Measurements from ENCODE around the gene EFCAB13. TPM values are rescaled to one million over a fixed set of nuclear protein-coding genes. Genes with fewer than 3 reads are reported as not detected.

Gene EFCAB13
- total RNA-seq, 2 experiments from 2014 or later: 12.2 to 13.2 TPM

DNA sequence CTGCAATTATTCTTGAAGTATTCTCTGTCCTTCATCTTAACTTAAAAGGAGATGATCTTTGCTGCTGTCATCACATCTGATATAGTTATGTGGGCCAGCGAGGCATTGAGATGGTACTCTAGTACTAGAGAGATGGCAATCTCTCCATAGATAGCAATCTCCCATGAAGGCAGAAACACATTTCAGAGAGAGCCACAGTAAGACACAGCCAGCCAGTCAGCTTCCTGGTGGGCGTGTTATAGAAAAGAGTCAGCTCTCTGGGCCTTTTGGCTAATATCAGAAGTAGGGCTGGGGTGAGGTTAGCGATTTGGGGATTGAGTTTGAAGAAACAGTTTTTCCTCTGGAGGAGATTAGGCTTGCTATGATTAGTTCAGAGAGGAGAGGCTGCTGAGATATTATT is 22.6 kb upstream of the EFCAB13 start:
- Mint-ChIP-seq H3K27me3 (peaks cover 6% of the 10 kb centered on the region), H3K9me3 (peaks cover 8% of the 10 kb centered on the region), H3K4me1 (peaks cover 8% of the 10 kb centered on the region), H3K36me3 (no peaks in the 10 kb centered on the region), H3K27ac (no peak overlapping the region), H3K4me3 (no peak overlapping the region)
- POLR2A ChIA-PET: no interaction called here
- no peak for DNase-seq
- no peak for ATAC-seq (ENCODE audit: low read depth)

DNA sequence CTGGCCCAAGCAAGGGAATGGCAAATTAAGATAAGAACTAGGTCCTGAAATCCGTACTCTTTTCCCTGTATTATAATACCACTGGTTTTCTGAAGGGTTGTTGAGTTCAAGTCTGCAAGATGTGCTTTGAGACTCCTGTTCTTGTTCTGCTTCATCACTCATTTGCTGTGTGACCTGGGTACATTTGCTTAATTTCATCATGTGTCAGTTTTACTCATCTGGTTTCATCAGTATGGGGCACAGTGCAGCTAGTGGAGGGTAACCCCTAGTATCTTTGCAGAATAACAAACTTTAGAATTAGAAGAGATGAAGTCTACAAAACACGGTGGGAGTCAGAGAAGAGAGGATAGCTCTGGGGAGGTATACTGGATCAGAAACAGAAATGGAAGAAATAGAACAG is 21.9 kb upstream of the EFCAB13 start:
- Mint-ChIP-seq H3K36me3 (no peaks in the 10 kb centered on the region), H3K4me3 (no peak overlapping the region), H3K4me1 (peaks cover 8% of the 10 kb centered on the region), H3K9me3 (peaks cover 8% of the 10 kb centered on the region), H3K27me3 (peaks cover 6% of the 10 kb centered on the region), H3K27ac (no peak overlapping the region)
- POLR2A ChIA-PET: no interaction called here
- ATAC-seq (ENCODE audit: low read depth): no peak
- no peak for DNase-seq

DNA sequence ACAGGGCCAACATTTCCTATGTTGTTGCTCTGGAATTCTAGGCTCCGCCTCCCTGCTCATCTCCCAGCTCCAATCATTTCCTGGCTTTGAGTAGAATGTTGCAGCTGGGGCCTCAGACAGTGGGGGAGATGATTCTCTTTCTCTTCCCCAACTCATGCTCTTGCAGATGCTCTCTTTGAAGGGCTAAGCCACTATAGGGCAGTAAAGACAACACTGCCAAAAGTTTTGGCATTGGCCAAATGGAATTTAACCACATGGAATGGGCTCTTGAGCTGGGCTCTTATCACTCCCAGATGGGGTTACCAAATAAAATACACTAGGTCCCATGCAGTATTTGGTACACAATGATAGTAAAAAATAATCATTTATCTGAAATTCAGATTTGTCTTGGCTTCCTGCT is 19.6 kb upstream of the EFCAB13 start:
- H3K9me3 Mint-ChIP-seq: peaks cover 8% of the 10 kb centered on the region
- no peak overlapping the region for H3K4me3 Mint-ChIP-seq

DNA sequence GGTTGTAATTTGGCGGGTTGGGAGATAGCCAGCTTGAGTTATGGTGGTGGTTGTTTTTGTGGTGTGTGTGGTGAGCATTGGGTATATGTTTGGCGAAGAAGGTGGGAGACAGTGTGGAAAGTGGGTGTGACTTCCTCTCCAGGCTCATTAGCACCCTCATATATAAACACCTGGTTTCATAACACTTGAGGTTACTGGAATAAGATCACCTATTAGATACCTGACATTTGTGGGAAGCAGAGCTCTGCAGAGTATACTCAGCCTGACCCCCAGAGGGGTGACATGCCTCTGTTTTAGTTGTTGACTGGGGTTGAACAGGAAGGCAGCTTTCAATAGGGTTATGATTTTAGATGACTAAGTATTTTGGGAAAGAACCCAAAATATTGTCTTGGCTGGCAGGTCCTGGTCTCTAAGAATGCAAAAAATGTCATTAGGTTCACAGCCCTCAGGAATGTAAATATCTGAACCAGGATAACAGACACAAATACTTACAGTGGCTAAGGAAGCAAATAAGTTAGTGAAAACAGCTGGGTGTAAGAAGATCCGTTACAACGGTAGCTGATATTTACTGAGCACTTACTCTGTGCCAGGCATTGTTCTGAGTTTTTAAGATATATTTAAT is 18.3 kb upstream of the EFCAB13 start:
- Mint-ChIP-seq H3K27ac (peak overlapping the region; percentile 9), H3K4me3 (no peak overlapping the region), H3K36me3 (no peaks in the 10 kb centered on the region), H3K27me3 (peaks cover 2% of the 10 kb centered on the region), H3K4me1 (peaks cover 8% of the 10 kb centered on the region), H3K9me3 (peaks cover 8% of the 10 kb centered on the region)
- POLR2A ChIA-PET: no interaction called here
- no peak for ATAC-seq (ENCODE audit: low read depth)
- no peak for DNase-seq

More for the DNA sequence above, 19.6 kb upstream of the EFCAB13 start:
- no peak overlapping the region for H3K27ac Mint-ChIP-seq
- peaks cover 8% of the 10 kb centered on the region for H3K4me1 Mint-ChIP-seq
- POLR2A ChIA-PET: no interaction called here
- DNase-seq (no peak), ATAC-seq (ENCODE audit: low read depth) (no peak)
- peaks cover 2% of the 10 kb centered on the region for H3K27me3 Mint-ChIP-seq
- H3K36me3 Mint-ChIP-seq: no peaks in the 10 kb centered on the region

DNA sequence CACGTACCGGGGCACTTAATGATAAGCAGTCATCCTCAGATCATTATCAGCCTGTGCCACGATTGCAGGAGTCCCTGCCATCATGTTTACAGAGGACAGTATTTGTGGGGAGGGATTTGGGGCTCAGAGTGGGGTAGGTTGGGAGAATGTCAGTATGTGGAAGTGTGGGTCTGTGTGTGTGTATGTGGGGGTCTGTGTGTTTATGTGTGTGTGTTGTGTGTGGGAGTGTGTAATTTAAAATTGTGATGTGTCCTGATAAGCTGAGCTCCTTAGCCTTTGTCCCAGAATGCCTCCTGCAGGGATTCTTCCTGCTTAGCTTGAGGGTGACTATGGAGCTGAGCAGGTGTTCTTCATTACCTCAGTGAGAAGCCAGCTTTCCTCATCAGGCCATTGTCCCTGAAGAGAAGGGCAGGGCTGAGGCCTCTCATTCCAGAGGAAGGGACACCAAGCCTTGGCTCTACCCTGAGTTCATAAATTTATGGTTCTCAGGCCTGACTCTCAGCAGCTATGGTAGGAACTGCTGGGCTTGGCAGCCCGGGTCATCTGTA is 13.5 kb upstream of the EFCAB13 start:
- no peaks in the 10 kb centered on the region for H3K9me3 Mint-ChIP-seq
- POLR2A ChIA-PET: no interaction called here
- H3K36me3 Mint-ChIP-seq: no peaks in the 10 kb centered on the region
- ATAC-seq (ENCODE audit: low read depth): no peak
- H3K4me1 Mint-ChIP-seq: peaks cover 3% of the 10 kb centered on the region
- H3K27me3 Mint-ChIP-seq: no peaks in the 10 kb centered on the region
- no peak for DNase-seq
- no peak overlapping the region for H3K27ac Mint-ChIP-seq
- H3K4me3 Mint-ChIP-seq: no peak overlapping the region

DNA sequence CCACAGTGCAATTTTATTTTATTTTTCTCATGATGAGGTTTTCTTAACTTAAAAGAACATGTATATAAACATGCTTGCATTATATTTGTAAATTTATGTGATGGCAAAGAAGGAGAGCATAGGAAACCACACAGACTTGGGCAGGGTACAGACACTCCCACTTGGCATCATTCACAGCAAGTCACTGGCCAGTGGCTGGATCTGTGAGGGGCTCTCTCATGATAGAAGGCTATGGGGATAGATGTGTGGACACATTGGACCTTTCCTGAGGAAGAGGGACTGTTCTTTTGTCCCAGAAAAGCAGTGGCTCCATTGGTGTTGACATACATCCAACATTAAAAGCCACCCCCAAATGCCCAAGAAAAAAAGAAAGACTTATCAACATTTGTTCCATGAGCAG is 12.3 kb upstream of the EFCAB13 start:
- DNase-seq (no peak), ATAC-seq (ENCODE audit: low read depth) (no peak)
- Mint-ChIP-seq H3K27ac (no peak overlapping the region), H3K9me3 (no peaks in the 10 kb centered on the region), H3K27me3 (peaks cover 4% of the 10 kb centered on the region), H3K36me3 (no peaks in the 10 kb centered on the region), H3K4me3 (no peak overlapping the region), H3K4me1 (peaks cover 4% of the 10 kb centered on the region)
- POLR2A ChIA-PET: no interaction called here

DNA sequence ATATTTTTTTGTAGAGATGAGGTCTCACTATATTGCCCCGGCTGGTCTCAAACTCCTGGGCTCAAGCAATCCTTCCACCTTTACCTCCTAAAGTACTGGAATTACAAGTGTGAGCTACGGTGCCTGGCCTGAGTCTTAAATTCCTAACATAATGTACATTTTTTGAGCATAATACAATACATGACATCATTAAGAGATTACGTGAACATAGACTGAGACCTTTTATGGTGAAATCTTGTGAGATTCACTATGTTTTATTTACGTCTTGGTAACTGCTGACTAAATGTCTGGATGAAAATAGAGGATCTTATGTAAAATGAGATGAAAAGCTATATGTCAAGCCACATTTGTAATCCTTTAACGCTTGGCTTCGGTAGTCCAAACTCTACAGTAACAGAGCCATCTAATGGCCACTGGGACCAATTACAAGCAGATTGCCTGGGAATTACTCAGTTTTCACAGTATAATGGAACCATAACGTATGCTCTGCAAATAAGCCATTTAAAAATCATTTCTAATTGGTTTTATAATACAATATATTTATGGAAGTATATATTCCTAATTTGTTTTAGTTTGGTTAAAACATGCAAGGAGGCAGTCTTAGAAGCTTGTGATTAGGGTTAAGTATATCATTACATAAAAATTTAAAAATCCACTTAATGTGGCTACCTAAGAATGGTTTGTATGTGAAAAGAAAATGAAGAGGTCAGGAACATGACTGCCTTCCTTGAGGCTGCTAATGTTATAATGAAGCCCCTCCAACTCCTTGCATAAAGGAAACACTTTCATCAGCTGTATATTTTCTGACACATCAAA is 8.1 kb upstream of the EFCAB13 start:
- H3K4me1 Mint-ChIP-seq: peaks cover 4% of the 10 kb centered on the region
- peaks cover 10% of the 10 kb centered on the region for H3K27me3 Mint-ChIP-seq
- POLR2A ChIA-PET: interaction anchor here (1.0 to 2.0 kb wide), 3 partner anchors 8 to 111 kb away, joined by 3 to 6 read pairs (median 4); partner anchors contain the start of gene EFCAB13
- H3K4me3 Mint-ChIP-seq: no peak overlapping the region
- H3K36me3 Mint-ChIP-seq: no peaks in the 10 kb centered on the region
- no peak for ATAC-seq (ENCODE audit: low read depth)
- no peak for DNase-seq
- no peaks in the 10 kb centered on the region for H3K9me3 Mint-ChIP-seq
- no peak overlapping the region for H3K27ac Mint-ChIP-seq

DNA sequence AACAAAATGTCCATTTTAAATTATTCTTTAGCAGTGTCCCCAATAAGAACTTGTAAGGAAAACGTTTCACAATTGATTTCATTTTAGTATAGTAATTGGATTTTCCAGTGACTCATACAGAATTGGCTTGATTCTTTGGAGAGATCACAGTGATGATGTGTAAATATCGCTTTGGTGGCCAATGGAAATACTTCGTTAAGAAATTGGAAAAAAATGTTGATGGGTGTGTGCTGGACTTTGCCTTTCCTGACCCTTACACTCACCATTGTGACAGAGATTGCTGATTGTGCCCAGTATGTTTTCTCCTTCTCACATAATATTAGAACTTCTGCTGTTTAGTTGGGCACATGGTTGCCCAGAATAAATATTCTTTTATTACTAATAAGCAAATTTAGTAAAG is 7.4 kb upstream of the EFCAB13 start:
- POLR2A ChIA-PET: interaction anchor here (2.0 kb wide), 1 partner anchor 8 kb away, joined by 6 read pairs; the partner anchor contains the start of gene EFCAB13

DNA sequence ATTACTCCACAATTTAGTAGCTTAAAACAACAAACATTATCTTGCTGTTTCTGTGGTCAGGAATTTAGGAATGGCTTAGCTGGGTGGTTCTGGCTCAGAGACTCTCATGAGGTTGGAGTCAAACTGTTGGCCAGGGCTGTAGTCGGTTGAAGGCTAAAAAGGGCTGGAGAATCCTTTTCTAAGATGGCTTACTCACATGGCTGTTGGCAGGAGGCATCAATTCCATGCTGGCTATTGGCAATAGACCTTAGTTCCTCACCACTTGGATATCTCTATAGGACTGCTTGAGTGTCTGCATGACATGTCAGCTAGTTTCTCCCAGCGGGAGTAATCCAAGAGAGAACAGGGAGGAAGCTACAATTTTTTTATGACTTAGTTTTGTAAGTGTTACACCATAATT is 6.6 kb upstream of the EFCAB13 start:
- no peak for DNase-seq
- H3K27me3 Mint-ChIP-seq: peaks cover 16% of the 10 kb centered on the region
- POLR2A ChIA-PET: no interaction called here

More for the DNA sequence above, 7.4 kb upstream of the EFCAB13 start:
- Mint-ChIP-seq H3K36me3 (no peaks in the 10 kb centered on the region), H3K4me1 (peaks cover 4% of the 10 kb centered on the region), H3K4me3 (no peak overlapping the region), H3K9me3 (peaks cover 5% of the 10 kb centered on the region), H3K27me3 (peaks cover 14% of the 10 kb centered on the region), H3K27ac (no peak overlapping the region)
- ATAC-seq (ENCODE audit: low read depth): no peak
- DNase-seq: no peak

DNA sequence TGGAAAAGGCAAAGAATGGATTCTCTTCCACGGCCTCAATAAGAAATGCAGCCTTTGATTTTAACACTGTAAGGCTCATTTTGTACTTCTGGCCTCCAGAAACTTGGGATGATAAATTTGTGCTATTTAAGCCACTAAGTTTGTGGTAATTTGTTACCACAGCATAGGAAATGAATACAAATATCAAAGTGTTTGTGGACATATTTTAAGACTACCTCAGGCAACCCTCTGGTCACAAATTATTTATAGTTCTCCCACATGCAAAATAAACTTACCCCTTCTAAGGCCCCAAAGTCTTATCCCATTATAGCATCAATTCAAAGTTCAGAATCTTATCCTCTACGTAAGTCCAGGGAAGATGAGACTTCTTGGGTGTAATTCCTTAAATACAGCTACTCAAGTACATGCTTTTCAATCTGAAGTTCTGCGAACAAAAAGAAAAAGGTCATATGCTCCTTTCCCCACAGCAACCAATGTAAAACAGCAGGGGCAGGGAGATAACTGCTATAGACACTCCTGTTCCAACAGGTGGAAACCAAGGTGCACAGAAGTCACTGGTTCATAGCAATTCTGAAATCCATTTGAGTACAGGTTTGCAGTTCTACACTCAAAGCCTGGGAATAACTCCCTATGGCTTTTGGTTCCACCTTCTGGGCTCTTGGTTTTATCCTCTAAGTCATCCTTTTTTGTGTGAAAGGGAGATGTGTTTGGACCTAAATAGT is 5.4 kb upstream of the EFCAB13 start:
- Mint-ChIP-seq H3K9me3 (peaks cover 5% of the 10 kb centered on the region), H3K4me3 (no peak overlapping the region), H3K27ac (no peak overlapping the region), H3K36me3 (no peaks in the 10 kb centered on the region), H3K27me3 (peaks cover 20% of the 10 kb centered on the region), H3K4me1 (peaks cover 10% of the 10 kb centered on the region)
- DNase-seq (no peak), ATAC-seq (ENCODE audit: low read depth) (no peak)
- POLR2A ChIA-PET: no interaction called here

More for the DNA sequence above, 6.6 kb upstream of the EFCAB13 start:
- no peaks in the 10 kb centered on the region for H3K36me3 Mint-ChIP-seq
- H3K4me1 Mint-ChIP-seq: peaks cover 4% of the 10 kb centered on the region
- H3K4me3 Mint-ChIP-seq: no peak overlapping the region
- H3K27ac Mint-ChIP-seq: no peak overlapping the region
- H3K9me3 Mint-ChIP-seq: peaks cover 5% of the 10 kb centered on the region
- ATAC-seq (ENCODE audit: low read depth): no peak

DNA sequence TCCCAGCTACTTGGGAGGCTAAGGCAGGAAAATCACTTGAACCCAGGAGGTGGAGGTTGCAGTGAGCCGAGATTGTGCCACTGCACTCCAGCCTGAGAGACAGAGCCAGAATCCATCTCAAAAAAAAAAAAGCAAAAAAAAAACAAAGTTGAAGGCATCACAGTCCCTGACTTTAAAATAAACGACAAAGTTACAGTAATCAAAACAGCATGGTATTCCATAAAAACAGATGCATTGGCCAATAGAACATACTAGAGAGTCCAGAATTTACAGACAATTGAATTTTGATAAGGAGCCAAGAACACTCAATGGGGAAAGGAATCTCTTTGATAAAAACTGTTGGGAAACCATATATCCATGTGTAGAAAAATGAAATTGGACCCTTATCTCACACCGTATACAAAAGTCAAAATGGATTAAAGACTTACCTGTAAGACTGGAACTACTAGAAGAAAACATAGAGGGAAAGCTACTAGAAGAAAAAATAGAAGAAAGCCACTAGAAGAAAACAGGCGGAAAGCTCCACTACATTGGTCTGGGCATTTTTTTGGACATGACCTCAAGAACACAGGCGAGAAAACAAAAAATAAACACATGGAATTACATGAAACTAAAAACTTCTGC is 2.8 kb upstream of the EFCAB13 start:
- ATAC-seq (ENCODE audit: low read depth): no peak
- DNase-seq: no peak
- H3K27me3 Mint-ChIP-seq: peaks cover 20% of the 10 kb centered on the region
- POLR2A ChIA-PET: no interaction called here
- peaks cover 17% of the 10 kb centered on the region for H3K4me1 Mint-ChIP-seq
- H3K9me3 Mint-ChIP-seq: peaks cover 5% of the 10 kb centered on the region
- no peaks in the 10 kb centered on the region for H3K36me3 Mint-ChIP-seq
- H3K27ac Mint-ChIP-seq: no peak overlapping the region
- no peak overlapping the region for H3K4me3 Mint-ChIP-seq

DNA sequence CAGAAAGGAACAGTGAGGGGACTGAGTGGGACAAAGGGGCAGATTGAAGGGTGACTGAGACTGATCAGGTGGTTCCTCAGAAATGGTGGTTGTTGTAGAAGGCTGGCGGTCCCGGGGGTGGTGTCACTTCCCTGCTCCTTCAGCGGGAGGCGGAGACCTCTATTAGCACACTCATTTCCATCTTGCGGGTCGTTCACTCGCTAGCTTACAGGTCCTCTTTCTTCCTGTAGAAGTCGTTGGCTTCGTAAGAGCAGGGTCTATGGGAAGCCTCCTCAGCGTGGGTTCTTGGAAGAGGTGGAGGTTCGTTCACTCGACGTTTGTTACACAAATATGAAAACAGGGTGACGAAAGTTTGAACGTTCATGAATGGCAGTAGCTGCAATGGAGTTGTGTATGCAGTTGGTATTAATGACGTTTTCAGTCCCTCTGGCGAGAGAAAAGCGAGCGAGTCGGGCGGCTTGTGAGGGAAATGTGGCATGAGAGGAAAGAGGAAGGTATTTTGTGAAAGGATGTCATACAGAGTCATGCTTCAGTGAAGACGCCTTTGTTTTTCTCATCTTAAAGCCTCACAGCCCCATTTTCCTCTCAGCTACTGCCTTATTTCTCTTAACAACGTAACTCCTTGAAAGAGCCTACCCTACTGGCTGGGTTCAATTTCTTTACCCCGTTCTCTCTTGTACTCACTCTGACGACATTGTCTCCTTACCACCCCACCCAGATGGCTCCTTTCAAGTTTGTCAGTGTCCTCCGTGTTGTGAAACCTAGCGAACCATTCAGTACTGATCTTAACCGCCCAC is 667 bp downstream of the EFCAB13 start:
- Mint-ChIP-seq H3K36me3 (no peaks in the 10 kb centered on the region), H3K4me3 (peak overlapping the region; percentile 99), H3K27ac (peak overlapping the region; percentile 98), H3K9me3 (peaks cover 5% of the 10 kb centered on the region), H3K4me1 (peaks cover 17% of the 10 kb centered on the region), H3K27me3 (peaks cover 16% of the 10 kb centered on the region)
- POLR2A ChIA-PET: interaction anchor here (0.6 to 1.8 kb wide), 6 partner anchors 9 to 1512 kb away, joined by 3 to 10 read pairs (median 6); partner anchors contain the start of genes CDC27 and KPNB1
- peak; percentile 70 for DNase-seq
- ATAC-seq (ENCODE audit: low read depth): peak; percentile 70
